Aorta (tissue), 5 donors: ENCODE measurements around the gene ADAR. TPM values are rescaled to one million over a fixed set of nuclear protein-coding genes. Genes with fewer than 3 reads are reported as not detected.
"Not testable (repeated sequence)": the region's sequence is repeated elsewhere in the genome, so short reads cannot be mapped to it uniquely, and the experiment has no call there.

Experiments
- ATAC-seq: fragments of 200-7000 bp; cut with Tn5 transposase; one replicate; pipeline ENCODE4 v1.9.1; 2022; ENCODE audit warnings: moderate library complexity; ENCODE audit not compliant: low FRiP score
- DNase-seq, 2 donors: peaks; one replicate each; pipeline ENCODE4 v3.0.0-alpha.2; 2020
- H3K27ac ChIP-seq, 2 donors: one replicate each; pipeline ENCODE4 v1.5.1; 2013; ENCODE audit warnings: low read length in 2 of 2, mild to moderate bottlenecking in 2 of 2, moderate library complexity in 2 of 2, control low read depth in 1 of 2, inconsistent platforms in 1 of 2, low read depth in 1 of 2
- H3K27me3 ChIP-seq, 2 donors: one replicate each; pipeline ENCODE4 v1.6.1; 2013; ENCODE audit warnings: control low read depth in 1 of 2, low read length in 1 of 2, mild to moderate bottlenecking in 1 of 2, moderate library complexity in 1 of 2; ENCODE audit not compliant: insufficient read depth in 2 of 2, control insufficient read depth in 1 of 2
- H3K36me3 ChIP-seq, 2 donors: one replicate each; pipeline ENCODE4 v1.6.1; 2013; ENCODE audit warnings: control low read depth in 1 of 2, low read length in 1 of 2, mild to moderate bottlenecking in 1 of 2; ENCODE audit not compliant: insufficient read depth in 2 of 2, control insufficient read depth in 1 of 2
- H3K4me1 ChIP-seq, 2 donors: one replicate each; pipeline ENCODE4 v1.6.1; 2013; ENCODE audit warnings: low read length in 2 of 2, control low read depth in 1 of 2, mild to moderate bottlenecking in 1 of 2, moderate library complexity in 1 of 2; ENCODE audit not compliant: insufficient read depth in 2 of 2, control insufficient read depth in 1 of 2
- H3K4me3 ChIP-seq, 2 donors: one replicate each; pipeline ENCODE4 v1.5.1; 2013; ENCODE audit warnings: low read length in 2 of 2, control low read depth in 1 of 2, mild to moderate bottlenecking in 1 of 2
- H3K9me3 ChIP-seq: one replicate; pipeline ENCODE4 v1.6.1; 2013; ENCODE audit warnings: mild to moderate bottlenecking, low read length; ENCODE audit not compliant: control insufficient read depth
- WGBS, 2 donors: extraction: QIAGEN DNeasy Blood & Tissue Kit; methylation state at CpG; one replicate each; pipeline ENCODE4 v1.1.7; 2013; 5-methylcytosine and 5-hydroxymethylcytosine counted together
- intact Hi-C, 2 donors: fragments of 100-400 bp; cut with DNase I; formaldehyde crosslinking; loops; one replicate each; pipeline versions ENCODE4 v1.14.2 to v1.15.0; 2022
- long read RNA-seq, 2 donors: library from polyadenylated mRNA; unstranded; transcript quantifications; one replicate each; pipeline ENCODE4 v2.0.0, GENCODE V29; 2020 to 2021
- polyA plus RNA-seq, 2 donors: library from polyadenylated mRNA; stranded (reverse); fragments of 200-250 nt; gene quantifications; one replicate each; pipeline ENCODE4 v1.2.3, GENCODE V29; 2013
- total RNA-seq, 2 donors: library from RNA; stranded (reverse); fragmentation: NEBNext Ultra II Directional; extraction: Animal tissue kit (Norgen Biotek cat#: 25700); gene quantifications; one replicate each; pipeline ENCODE4 v1.2.1, GENCODE V29; 2021
- donor health status: healthy with polysubstance abuse.
- donor health status: Bipolar disorder and iron deficiency.
- donor health status: DM: no; HTN: no; CAD: no.
- donor health status: DM: no; HTN: no; CAD: no.
- donor health status: DM: yes; HTN: yes; CAD: no.

ADAR gene, protein sequence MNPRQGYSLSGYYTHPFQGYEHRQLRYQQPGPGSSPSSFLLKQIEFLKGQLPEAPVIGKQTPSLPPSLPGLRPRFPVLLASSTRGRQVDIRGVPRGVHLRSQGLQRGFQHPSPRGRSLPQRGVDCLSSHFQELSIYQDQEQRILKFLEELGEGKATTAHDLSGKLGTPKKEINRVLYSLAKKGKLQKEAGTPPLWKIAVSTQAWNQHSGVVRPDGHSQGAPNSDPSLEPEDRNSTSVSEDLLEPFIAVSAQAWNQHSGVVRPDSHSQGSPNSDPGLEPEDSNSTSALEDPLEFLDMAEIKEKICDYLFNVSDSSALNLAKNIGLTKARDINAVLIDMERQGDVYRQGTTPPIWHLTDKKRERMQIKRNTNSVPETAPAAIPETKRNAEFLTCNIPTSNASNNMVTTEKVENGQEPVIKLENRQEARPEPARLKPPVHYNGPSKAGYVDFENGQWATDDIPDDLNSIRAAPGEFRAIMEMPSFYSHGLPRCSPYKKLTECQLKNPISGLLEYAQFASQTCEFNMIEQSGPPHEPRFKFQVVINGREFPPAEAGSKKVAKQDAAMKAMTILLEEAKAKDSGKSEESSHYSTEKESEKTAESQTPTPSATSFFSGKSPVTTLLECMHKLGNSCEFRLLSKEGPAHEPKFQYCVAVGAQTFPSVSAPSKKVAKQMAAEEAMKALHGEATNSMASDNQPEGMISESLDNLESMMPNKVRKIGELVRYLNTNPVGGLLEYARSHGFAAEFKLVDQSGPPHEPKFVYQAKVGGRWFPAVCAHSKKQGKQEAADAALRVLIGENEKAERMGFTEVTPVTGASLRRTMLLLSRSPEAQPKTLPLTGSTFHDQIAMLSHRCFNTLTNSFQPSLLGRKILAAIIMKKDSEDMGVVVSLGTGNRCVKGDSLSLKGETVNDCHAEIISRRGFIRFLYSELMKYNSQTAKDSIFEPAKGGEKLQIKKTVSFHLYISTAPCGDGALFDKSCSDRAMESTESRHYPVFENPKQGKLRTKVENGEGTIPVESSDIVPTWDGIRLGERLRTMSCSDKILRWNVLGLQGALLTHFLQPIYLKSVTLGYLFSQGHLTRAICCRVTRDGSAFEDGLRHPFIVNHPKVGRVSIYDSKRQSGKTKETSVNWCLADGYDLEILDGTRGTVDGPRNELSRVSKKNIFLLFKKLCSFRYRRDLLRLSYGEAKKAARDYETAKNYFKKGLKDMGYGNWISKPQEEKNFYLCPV
- total RNA-seq (100 to 1,000 TPM; 125 to 138 TPM), polyA plus RNA-seq (10 to 100 TPM; 22.9 to 33.7 TPM)
- long read RNA-seq, donor 1, partial matches to known transcripts = 37 of 60 reads
- long read RNA-seq, donor 1, other reads (novel, unspliced or antisense) = 23 of 60 reads
- long read RNA-seq, donor 2, full-length matches to known transcripts = 7 of 46 reads
- long read RNA-seq, donor 2, partial matches to known transcripts = 20 of 46 reads
- long read RNA-seq, donor 2, other reads (novel, unspliced or antisense) = 19 of 46 reads

GRCh38 chr1:154607609-154608396 lies at the start of gene ADAR:
TSS of gene ADAR (minus strand) at chr1:154608186. CDS start at chr1:154608006, 180 bp downstream.
- no peaks in the 10 kb centered on the region for H3K27me3 ChIP-seq
- 0% methylated on average over 58 to 59 of the region's 59 CpGs for WGBS, 2 donors
- peak; percentile 94 to 96 for DNase-seq
- no peaks in the 10 kb centered on the region for H3K36me3 ChIP-seq
- H3K4me1 ChIP-seq = no peaks in the 10 kb centered on the region
- ATAC-seq = peak; percentile 95
- H3K27ac ChIP-seq = peak within 1 kb of the TSS; percentile 81 to 84
- peak within 1 kb of the TSS; percentile 76 to 96 for H3K4me3 ChIP-seq
- intact Hi-C loops = loop anchor here (2.0 kb wide), 2 partner anchors 19 to 49 kb away; partner anchors contain the start of gene UBE2Q1 (in 1 of the 2)
- no peaks in the 10 kb centered on the region for H3K9me3 ChIP-seq

GRCh38 chr1:154657556-154657955 lies 49.6 kb upstream of the ADAR start:
- DNase-seq = no peak
- WGBS, 2 donors = 43 to 66% methylated on average over 2 of the region's 2 CpGs

GRCh38 chr1:154652893-154653292 lies 44.9 kb upstream of the ADAR start:
- Histone ChIP-seq H3K4me3 (no peak overlapping the region), H3K4me1 (no peaks in the 10 kb centered on the region), H3K27ac (no peak overlapping the region), H3K9me3 (no peaks in the 10 kb centered on the region), H3K27me3 (no peaks in the 10 kb centered on the region), H3K36me3 (no peaks in the 10 kb centered on the region)
- intact Hi-C loops = no loop called here
- ATAC-seq (no peak), DNase-seq (no peak)

More at GRCh38 chr1:154657556-154657955, 49.6 kb upstream of the ADAR start:
- H3K9me3 ChIP-seq = no peaks in the 10 kb centered on the region
- ATAC-seq = no peak
- H3K36me3 ChIP-seq = no peaks in the 10 kb centered on the region
- no peak overlapping the region for H3K4me3 ChIP-seq
- H3K27me3 ChIP-seq = no peaks in the 10 kb centered on the region
- intact Hi-C loops = no loop called here
- H3K4me1 ChIP-seq = no peaks in the 10 kb centered on the region
- no peak overlapping the region for H3K27ac ChIP-seq

DNA sequence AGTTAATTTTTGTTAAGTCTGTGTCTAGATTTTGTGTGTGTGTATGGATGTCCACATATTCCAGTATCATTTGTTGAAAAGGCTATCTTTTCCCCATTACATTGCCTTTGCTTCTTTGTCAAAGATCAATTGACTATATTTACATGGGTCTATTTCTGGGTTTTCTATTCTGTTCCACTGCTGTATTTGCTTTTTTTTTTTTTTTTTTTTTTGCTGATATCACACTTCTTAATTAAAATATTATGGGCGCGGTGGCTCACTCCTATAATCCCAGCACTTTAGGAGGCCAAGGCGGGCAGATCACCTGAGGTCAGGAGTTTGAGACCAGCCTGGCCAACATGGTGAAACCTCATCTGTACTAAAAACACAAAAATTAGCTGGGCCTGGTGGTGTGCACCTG lies 36.7 kb upstream of the ADAR start:
- intact Hi-C loops, H3K36me3 ChIP-seq, H3K27ac ChIP-seq, H3K4me1 ChIP-seq, H3K4me3 ChIP-seq, ATAC-seq, H3K27me3 ChIP-seq, DNase-seq, H3K9me3 ChIP-seq: not testable (repeated sequence)
- WGBS, 2 donors = 94 to 97% methylated on average over 3 of the region's 3 CpGs

DNA sequence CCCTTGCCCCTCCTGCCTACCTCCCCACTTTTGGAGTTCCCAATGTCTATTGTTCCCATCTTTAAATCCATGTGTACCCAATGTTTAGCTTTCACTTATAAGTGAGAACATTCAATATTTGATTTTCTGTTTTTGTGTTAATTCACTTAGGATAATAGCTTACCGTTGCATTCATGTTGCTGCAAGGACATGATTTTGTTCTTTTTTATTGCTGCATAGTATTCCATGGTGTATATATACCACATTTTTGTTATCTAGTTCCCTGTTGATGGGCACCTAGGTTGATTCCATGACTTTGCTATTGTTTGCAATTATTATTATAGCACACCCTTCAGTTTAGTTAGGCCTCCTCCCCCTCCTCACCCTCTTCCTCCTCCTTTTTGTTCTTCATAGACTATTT lies 33.5 kb upstream of the ADAR start:
- Histone ChIP-seq H3K27me3 (no peaks in the 10 kb centered on the region), H3K36me3 (no peaks in the 10 kb centered on the region), H3K4me3 (no peak overlapping the region), H3K4me1 (no peaks in the 10 kb centered on the region), H3K9me3 (no peaks in the 10 kb centered on the region), H3K27ac (no peak overlapping the region)
- ATAC-seq (no peak), DNase-seq (no peak)
- 86 to 97% methylated on average over 1 of the region's 1 CpG for WGBS, 2 donors
- intact Hi-C loops = no loop called here

- Histone ChIP-seq H3K4me1 (no peaks in the 10 kb centered on the region), H3K27ac (no peak overlapping the region), H3K4me3 (no peak overlapping the region), H3K36me3 (no peaks in the 10 kb centered on the region), H3K9me3 (no peaks in the 10 kb centered on the region), H3K27me3 (no peaks in the 10 kb centered on the region)
- intact Hi-C loops = no loop called here
- DNase-seq (no peak), ATAC-seq (no peak)
Observed at GRCh38 chr1:154639876-154640275, 31.9 kb upstream of the ADAR start.

GRCh38 chr1:154635171-154635570 lies 27.2 kb upstream of the ADAR start:
- Histone ChIP-seq H3K27ac (no peak overlapping the region), H3K4me3 (no peak overlapping the region), H3K27me3 (no peaks in the 10 kb centered on the region), H3K4me1 (no peaks in the 10 kb centered on the region), H3K9me3 (no peaks in the 10 kb centered on the region), H3K36me3 (no peaks in the 10 kb centered on the region)
- WGBS, 2 donors = 35 to 38% methylated on average over 2 of the region's 2 CpGs
- no peak for ATAC-seq
- no peak for DNase-seq
- intact Hi-C loops = no loop called here
